ENCODE data around the gene CFAP92.

- TF ChIP-seq POLR2A (IDR thresholded peaks at IDR 0.05) (no peak), CTCF (IDR thresholded peaks at IDR 0.05) (no peak)
Measured at GRCh38 chr3:128997486-128998133, 3.7 kb upstream of the CFAP92 start.

Data from Peyer's patch (tissue), 4 donors.